ENCODE data around the gene COL25A1. TPM values are rescaled to one million over a fixed set of nuclear protein-coding genes. Genes with fewer than 3 reads are reported as not detected.

Gene COL25A1
- total and polyA plus RNA-seq, 2 experiments from 2014 or later, result 0.28 to 1.9 TPM

DNA sequence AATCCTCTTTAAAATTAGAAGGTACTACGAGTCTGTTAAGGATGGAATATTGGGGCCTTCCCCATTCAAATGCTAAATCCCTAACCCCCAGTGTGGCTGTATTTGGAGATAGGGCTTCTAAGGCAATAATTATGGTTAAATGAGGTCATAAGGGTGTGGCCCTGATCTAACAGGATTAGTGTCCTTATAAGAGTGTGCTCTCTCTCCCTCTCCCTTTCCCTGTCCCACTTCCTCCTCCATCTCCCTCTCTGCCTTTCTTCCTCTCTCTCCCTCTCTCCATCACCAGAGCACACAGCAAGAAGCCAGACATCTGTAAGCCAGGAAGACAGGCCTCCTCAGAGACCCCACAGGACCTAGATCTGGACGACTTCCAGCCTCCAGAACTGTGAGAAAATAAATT lies 116.9 kb downstream of the COL25A1 start:
- no peak for TF ChIP-seq EZH2phosphoT487 (IDR thresholded peaks at IDR 0.05; ENCODE audit: low read depth, severe bottlenecking, unreplicated experiment)
- TF ChIP-seq, protein P1, sequence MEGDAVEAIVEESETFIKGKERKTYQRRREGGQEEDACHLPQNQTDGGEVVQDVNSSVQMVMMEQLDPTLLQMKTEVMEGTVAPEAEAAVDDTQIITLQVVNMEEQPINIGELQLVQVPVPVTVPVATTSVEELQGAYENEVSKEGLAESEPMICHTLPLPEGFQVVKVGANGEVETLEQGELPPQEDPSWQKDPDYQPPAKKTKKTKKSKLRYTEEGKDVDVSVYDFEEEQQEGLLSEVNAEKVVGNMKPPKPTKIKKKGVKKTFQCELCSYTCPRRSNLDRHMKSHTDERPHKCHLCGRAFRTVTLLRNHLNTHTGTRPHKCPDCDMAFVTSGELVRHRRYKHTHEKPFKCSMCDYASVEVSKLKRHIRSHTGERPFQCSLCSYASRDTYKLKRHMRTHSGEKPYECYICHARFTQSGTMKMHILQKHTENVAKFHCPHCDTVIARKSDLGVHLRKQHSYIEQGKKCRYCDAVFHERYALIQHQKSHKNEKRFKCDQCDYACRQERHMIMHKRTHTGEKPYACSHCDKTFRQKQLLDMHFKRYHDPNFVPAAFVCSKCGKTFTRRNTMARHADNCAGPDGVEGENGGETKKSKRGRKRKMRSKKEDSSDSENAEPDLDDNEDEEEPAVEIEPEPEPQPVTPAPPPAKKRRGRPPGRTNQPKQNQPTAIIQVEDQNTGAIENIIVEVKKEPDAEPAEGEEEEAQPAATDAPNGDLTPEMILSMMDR (IDR thresholded peaks at IDR 0.05; ENCODE audit: poor library complexity), result no peak
- no peak for TF ChIP-seq EZH2 (IDR thresholded peaks at IDR 0.05; ENCODE audit: borderline replicate concordance)
- Histone ChIP-seq H3K9me2 (replicated peaks; ENCODE audit: insufficient read depth) (no peaks in the 10 kb centered on the region), H3K4me1 (ENCODE audit: insufficient read depth) (peaks cover 9% of the 10 kb centered on the region), H3K79me2 (no peaks in the 10 kb centered on the region), H3K4me2 (no peak overlapping the region), H3K36me3 (replicated peaks; ENCODE audit: insufficient read depth, low read depth) (no peaks in the 10 kb centered on the region), H3K27me3 (no peaks in the 10 kb centered on the region), H2AFZ (no peak overlapping the region), H3K9me3 (ENCODE audit: low read depth) (no peaks in the 10 kb centered on the region), H3K4me3 (no peak overlapping the region), H3K27ac (no peak overlapping the region), H4K20me1 (ENCODE audit: insufficient read depth, poor library complexity, severe bottlenecking) (no peaks in the 10 kb centered on the region)
- 86% methylated on average over 2 of the region's 2 CpGs for WGBS (ENCODE audit: low lambda C conversion rate, missing lambda C conversion rate)
- DNase-seq (ENCODE audit: low spot score), result no peak

DNA sequence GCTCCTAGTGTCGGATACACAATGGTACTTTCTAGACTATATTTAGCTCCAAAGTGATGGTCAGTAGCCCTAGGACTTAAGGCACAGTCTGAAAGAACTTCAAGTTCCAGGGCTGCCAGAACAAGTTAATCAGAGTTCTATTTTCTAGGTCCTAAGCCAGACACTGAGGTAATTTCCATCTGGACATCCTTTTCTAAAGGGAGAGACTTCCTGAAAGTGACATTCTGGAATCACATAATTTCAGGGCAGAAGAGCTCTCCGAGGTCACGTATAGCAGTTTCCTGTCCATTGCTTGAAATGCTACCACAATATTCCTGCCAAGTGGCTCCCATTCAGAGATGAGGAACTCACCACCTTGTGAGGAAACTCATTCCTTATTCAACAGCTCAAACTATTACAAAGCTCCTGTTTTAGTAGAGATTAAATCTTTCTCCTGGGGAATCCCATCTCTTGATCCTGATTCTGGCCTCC lies 117.9 kb downstream of the COL25A1 start:
- no peaks in the 10 kb centered on the region for H3K36me3 ChIP-seq (replicated peaks; ENCODE audit: insufficient read depth, low read depth)
- 69% methylated on average over 3 of the region's 3 CpGs for WGBS (ENCODE audit: low lambda C conversion rate, missing lambda C conversion rate)
- H2AFZ ChIP-seq, result no peak overlapping the region
- H4K20me1 ChIP-seq (ENCODE audit: insufficient read depth, poor library complexity, severe bottlenecking), result no peaks in the 10 kb centered on the region
- no peaks in the 10 kb centered on the region for H3K9me3 ChIP-seq (ENCODE audit: low read depth)
- TF ChIP-seq, protein P1 (IDR thresholded peaks at IDR 0.05; ENCODE audit: poor library complexity), result no peak
- TF ChIP-seq EZH2phosphoT487 (IDR thresholded peaks at IDR 0.05; ENCODE audit: low read depth, severe bottlenecking, unreplicated experiment), result no peak
- H3K4me1 ChIP-seq (ENCODE audit: insufficient read depth), result peaks cover 9% of the 10 kb centered on the region
- H3K9me2 ChIP-seq (replicated peaks; ENCODE audit: insufficient read depth), result no peaks in the 10 kb centered on the region
- H3K4me2 ChIP-seq, result no peak overlapping the region
- no peaks in the 10 kb centered on the region for H3K27me3 ChIP-seq
- H3K79me2 ChIP-seq, result no peaks in the 10 kb centered on the region
- DNase-seq (ENCODE audit: low spot score), result no peak
- H3K27ac ChIP-seq, result peak overlapping the region; percentile 34
- no peak overlapping the region for H3K4me3 ChIP-seq

DNA sequence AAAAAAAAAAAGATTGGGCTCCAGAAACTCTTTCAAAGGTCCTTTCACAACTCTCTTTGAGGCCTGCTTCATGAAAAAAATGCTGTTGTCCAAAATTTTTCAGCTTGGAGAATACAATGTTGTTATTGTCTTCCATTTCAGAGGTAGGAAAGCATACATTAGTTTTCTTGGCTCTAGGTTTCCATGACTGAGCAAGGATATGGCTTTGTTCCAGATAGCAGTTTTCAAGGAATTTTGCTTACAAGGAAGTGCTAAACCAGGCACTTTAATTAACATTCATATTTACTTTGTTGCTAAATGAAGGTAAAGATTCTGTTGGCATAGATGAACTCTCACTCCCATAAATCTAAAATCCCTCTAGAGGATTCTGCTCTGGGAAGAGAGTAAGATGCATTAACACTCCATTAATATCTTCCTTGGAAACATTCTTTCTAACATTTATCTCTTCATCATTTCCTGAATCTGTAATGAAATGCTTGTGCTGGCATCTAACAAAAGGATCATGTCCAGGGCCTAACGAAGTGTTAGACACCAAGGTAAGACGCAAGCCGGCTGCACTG lies 118.4 kb downstream of the COL25A1 start:
- Histone ChIP-seq H3K36me3 (replicated peaks; ENCODE audit: insufficient read depth, low read depth) (no peaks in the 10 kb centered on the region), H3K27ac (peak overlapping the region; percentile 34), H4K20me1 (ENCODE audit: insufficient read depth, poor library complexity, severe bottlenecking) (no peaks in the 10 kb centered on the region), H3K4me1 (ENCODE audit: insufficient read depth) (peaks cover 9% of the 10 kb centered on the region), H2AFZ (no peak overlapping the region), H3K9me2 (replicated peaks; ENCODE audit: insufficient read depth) (no peaks in the 10 kb centered on the region), H3K79me2 (no peaks in the 10 kb centered on the region), H3K4me2 (no peak overlapping the region), H3K9me3 (ENCODE audit: low read depth) (no peaks in the 10 kb centered on the region), H3K4me3 (no peak overlapping the region), H3K27me3 (no peaks in the 10 kb centered on the region)
- WGBS (ENCODE audit: low lambda C conversion rate, missing lambda C conversion rate), result 54% methylated on average over 3 of the region's 3 CpGs
- no peak for DNase-seq (ENCODE audit: low spot score)
- TF ChIP-seq, protein P1 (IDR thresholded peaks at IDR 0.05; ENCODE audit: poor library complexity), result no peak
- no peak for TF ChIP-seq EZH2 (IDR thresholded peaks at IDR 0.05; ENCODE audit: borderline replicate concordance)
- TF ChIP-seq EZH2phosphoT487 (IDR thresholded peaks at IDR 0.05; ENCODE audit: low read depth, severe bottlenecking, unreplicated experiment), result no peak

All from hepatocyte (in vitro differentiated cells).